Measurements from ENCODE around the gene FEM1C. TPM values are rescaled to one million over a fixed set of nuclear protein-coding genes. Genes with fewer than 3 reads are reported as not detected.

FEM1C gene
- polyA plus RNA-seq, 1 donor (not counting 4 experiments of a cell fraction or from before 2014, with no cell fraction given), result 11.9 TPM

DNA sequence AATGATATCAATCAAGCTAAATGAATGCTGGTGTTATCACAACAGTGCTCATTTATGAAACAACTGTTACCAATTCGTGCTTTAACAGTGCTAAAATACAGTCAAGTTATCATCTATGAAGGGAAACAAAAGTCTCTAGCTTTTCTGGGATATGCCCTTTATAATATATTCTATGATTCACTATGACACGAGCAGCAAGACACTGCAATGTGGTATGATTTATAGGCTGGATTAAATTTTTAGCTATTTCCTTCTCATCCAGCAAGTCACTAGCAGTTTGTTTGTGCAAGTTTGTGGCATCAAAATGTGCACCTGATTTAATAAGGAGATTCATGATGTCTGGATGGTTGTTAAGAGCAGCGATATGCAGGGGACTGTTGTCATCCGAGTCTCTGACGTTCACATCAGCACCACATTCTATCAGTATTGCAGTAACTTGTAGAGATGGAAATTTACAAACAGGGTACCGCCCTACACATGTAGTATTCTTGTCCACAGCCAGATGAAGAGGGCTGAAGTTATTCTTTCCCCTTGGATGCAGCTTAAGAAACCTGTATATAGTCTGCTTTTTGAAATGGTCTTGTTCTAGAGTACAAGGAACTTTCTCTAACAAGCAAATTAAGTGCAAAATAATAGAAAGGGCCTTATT is 20.3 kb downstream of the FEM1C start:
- DNase-seq (ENCODE audit: low read depth, low spot score) (no peak), FAIRE-seq (no peak)
- Histone ChIP-seq H3K9ac (ENCODE audit: control insufficient read depth, extremely low read depth, insufficient read depth, low read length) (no peak overlapping the region), H4K20me1 (ENCODE audit: control insufficient read depth, extremely low read depth, insufficient read depth, low read length) (no peaks in the 10 kb centered on the region), H3K4me1 (ENCODE audit: control insufficient read depth, extremely low read depth, insufficient read depth, low read length) (no peaks in the 10 kb centered on the region), H3K36me3 (ENCODE audit: control insufficient read depth in 2 of 2, extremely low read depth in 1 of 2, insufficient read depth in 2 of 2, low read length in 2 of 2) (peaks cover 0 to 14% of the 10 kb centered on the region in 2 experiments), H3K4me2 (ENCODE audit: control insufficient read depth, extremely low read depth, insufficient read depth, low read depth, low read length) (no peak overlapping the region), H3K9me1 (ENCODE audit: control insufficient read depth, extremely low read depth, insufficient read depth, low read length) (no peaks in the 10 kb centered on the region), H3K79me2 (ENCODE audit: control insufficient read depth, insufficient read depth, low read length) (peaks cover 32% of the 10 kb centered on the region), H2AFZ (ENCODE audit: control insufficient read depth, low read length) (no peak overlapping the region), H3K27me3 (ENCODE audit: control insufficient read depth, extremely low read depth, insufficient read depth, low read length) (no peaks in the 10 kb centered on the region), H3K9me3 (ENCODE audit: control insufficient read depth, low read depth, low read length) (no peaks in the 10 kb centered on the region), H3K4me3 (ENCODE audit: control insufficient read depth in 2 of 3, extremely low read depth in 1 of 3, insufficient read depth in 2 of 3, low read depth in 1 of 3, low read length in 3 of 3) (no peak overlapping the region), H3K27ac (ENCODE audit: control insufficient read depth, insufficient read depth, low read length) (no peak overlapping the region)
- dilution Hi-C loops (cut with MboI; ENCODE audit: extremely low pct_ligation_motif_present, low sequenced_read_pairs), result no loop called here
- TF ChIP-seq EZH2 (IDR thresholded peaks at IDR 0.05; ENCODE audit: low read length), result no peak
- TF ChIP-seq, protein P1, sequence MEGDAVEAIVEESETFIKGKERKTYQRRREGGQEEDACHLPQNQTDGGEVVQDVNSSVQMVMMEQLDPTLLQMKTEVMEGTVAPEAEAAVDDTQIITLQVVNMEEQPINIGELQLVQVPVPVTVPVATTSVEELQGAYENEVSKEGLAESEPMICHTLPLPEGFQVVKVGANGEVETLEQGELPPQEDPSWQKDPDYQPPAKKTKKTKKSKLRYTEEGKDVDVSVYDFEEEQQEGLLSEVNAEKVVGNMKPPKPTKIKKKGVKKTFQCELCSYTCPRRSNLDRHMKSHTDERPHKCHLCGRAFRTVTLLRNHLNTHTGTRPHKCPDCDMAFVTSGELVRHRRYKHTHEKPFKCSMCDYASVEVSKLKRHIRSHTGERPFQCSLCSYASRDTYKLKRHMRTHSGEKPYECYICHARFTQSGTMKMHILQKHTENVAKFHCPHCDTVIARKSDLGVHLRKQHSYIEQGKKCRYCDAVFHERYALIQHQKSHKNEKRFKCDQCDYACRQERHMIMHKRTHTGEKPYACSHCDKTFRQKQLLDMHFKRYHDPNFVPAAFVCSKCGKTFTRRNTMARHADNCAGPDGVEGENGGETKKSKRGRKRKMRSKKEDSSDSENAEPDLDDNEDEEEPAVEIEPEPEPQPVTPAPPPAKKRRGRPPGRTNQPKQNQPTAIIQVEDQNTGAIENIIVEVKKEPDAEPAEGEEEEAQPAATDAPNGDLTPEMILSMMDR (optimal IDR thresholded peaks at IDR 0.05 in 1 of 3, IDR thresholded peaks at IDR 0.05 in 1 of 3, conservative IDR thresholded peaks at IDR 0.05 in 1 of 3; ENCODE audit: extremely low read depth in 1 of 3, insufficient read depth in 2 of 3, low read length in 3 of 3), result no peak

DNA sequence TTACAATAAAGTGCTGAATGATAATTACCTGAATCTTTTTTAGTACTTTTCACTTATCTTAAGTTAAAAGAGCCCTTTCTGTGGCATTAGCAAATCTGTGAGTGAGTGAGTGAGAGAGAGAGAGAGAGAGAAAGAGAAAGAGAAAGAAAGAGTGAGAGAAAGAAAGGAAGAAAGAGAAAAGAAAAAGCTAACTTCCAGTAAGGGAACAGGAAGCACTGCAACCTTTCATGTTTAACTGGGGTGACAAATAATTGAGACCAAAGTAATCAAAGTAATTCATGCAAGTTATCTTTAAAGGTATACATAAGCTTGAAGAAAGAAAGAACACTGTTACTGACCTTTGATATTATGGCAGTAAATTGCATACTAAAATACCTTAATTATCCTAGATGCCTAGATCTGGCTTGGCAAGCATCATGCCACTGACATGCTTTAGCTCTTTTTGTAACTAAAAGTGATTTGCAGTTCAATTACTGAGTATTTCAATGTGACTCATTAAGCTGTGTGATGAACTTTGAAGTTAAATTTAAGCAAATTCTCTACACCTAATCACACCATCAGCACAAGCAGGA is 21.7 kb downstream of the FEM1C start:
- H3K36me3 ChIP-seq (ENCODE audit: control insufficient read depth in 2 of 2, extremely low read depth in 1 of 2, insufficient read depth in 2 of 2, low read length in 2 of 2), result peaks cover 0 to 13% of the 10 kb centered on the region in 2 experiments
- H3K27ac ChIP-seq (ENCODE audit: control insufficient read depth, insufficient read depth, low read length), result no peak overlapping the region
- peaks cover 17% of the 10 kb centered on the region for H3K79me2 ChIP-seq (ENCODE audit: control insufficient read depth, insufficient read depth, low read length)
- H3K4me3 ChIP-seq (ENCODE audit: control insufficient read depth in 2 of 3, extremely low read depth in 1 of 3, insufficient read depth in 2 of 3, low read depth in 1 of 3, low read length in 3 of 3), result no peak overlapping the region
- peak; percentile 17 for FAIRE-seq
- H4K20me1 ChIP-seq (ENCODE audit: control insufficient read depth, extremely low read depth, insufficient read depth, low read length), result no peaks in the 10 kb centered on the region
- no peaks in the 10 kb centered on the region for H3K9me1 ChIP-seq (ENCODE audit: control insufficient read depth, extremely low read depth, insufficient read depth, low read length)
- dilution Hi-C loops (cut with MboI; ENCODE audit: extremely low pct_ligation_motif_present, low sequenced_read_pairs), result no loop called here
- DNase-seq (ENCODE audit: low read depth, low spot score), result no peak
- no peak overlapping the region for H2AFZ ChIP-seq (ENCODE audit: control insufficient read depth, low read length)
- no peaks in the 10 kb centered on the region for H3K4me1 ChIP-seq (ENCODE audit: control insufficient read depth, extremely low read depth, insufficient read depth, low read length)
- no peaks in the 10 kb centered on the region for H3K27me3 ChIP-seq (ENCODE audit: control insufficient read depth, extremely low read depth, insufficient read depth, low read length)
- H3K9ac ChIP-seq (ENCODE audit: control insufficient read depth, extremely low read depth, insufficient read depth, low read length), result no peak overlapping the region
- H3K9me3 ChIP-seq (ENCODE audit: control insufficient read depth, low read depth, low read length), result no peaks in the 10 kb centered on the region
- TF ChIP-seq, protein P1 (optimal IDR thresholded peaks at IDR 0.05 in 1 of 3, IDR thresholded peaks at IDR 0.05 in 1 of 3, conservative IDR thresholded peaks at IDR 0.05 in 1 of 3; ENCODE audit: extremely low read depth in 1 of 3, insufficient read depth in 2 of 3, low read length in 3 of 3), result no peak
- TF ChIP-seq EZH2 (IDR thresholded peaks at IDR 0.05; ENCODE audit: low read length), result no peak
- H3K4me2 ChIP-seq (ENCODE audit: control insufficient read depth, extremely low read depth, insufficient read depth, low read depth, low read length), result no peak overlapping the region
